C4-2B (cell line): Measurements from ENCODE around the gene HCAR3.

ENCODE experiments used
- CTCF ChIP-seq: fragments of 450-650 bp; conservative IDR thresholded peaks from 2 replicates; pipeline ENCODE4 v1.5.1; 2017; ENCODE audit warnings: mild to moderate bottlenecking
- ZFX ChIP-seq: fragments of 450-650 bp; IDR thresholded peaks from 2 replicates; pipeline ENCODE4 v1.6.1; 2017

DNA sequence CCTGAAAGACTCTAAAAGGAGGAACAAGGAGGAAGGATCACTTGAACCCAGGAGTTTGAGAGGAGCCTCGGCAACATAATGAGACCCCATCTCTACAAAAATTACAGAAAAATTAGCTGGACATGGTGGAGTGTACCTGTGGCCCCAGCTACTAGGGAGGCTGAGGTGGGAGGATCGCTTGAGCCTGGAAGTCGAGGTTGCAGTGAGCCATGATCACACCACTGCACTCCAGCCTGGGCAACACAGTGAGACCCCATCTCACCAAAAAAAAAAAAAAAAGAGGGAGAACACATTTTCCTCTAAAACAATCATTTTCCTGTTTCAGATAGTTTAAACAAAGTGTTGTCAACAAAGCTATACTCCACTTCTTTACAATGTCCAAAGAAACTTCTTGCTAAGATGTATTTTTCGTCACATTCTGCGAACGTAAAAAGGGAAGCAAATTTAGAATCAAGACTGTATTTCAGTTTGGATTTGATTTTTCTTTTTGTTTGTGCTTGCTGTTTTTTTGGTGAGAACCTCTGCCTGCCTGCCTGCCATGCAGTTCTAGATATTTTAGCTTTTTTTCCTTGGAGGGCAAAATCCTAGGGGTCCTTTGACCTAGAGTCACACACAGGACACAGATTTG is 9.0 kb upstream of the HCAR3 start:
- TF ChIP-seq CTCF (no peak), ZFX (no peak)
